HG02870 (cell line): ENCODE measurements around the gene FCHSD1.

Experiments used
- ATAC-seq: cut with Tn5 transposase; IDR thresholded peaks from one replicate; pipeline ENCODE4 v1.9.1; 2021; ENCODE audit warnings: mild to moderate bottlenecking, moderate library complexity; ENCODE audit not compliant: unreplicated experiment

FCHSD1 gene

GRCh38 chr5:141650851-141651727 lies at the start of gene FCHSD1:
FCHSD1 (minus strand) TSS chr5:141651418; CDS start chr5:141651368, 50 bp downstream.
- peak; percentile 96 for ATAC-seq

GRCh38 chr5:141697586-141697985 lies 46.4 kb upstream of the FCHSD1 start:
- no peak for ATAC-seq

GRCh38 chr5:141696431-141696830 lies 45.2 kb upstream of the FCHSD1 start:
- ATAC-seq, result no peak

- ATAC-seq, result no peak
Measured at GRCh38 chr5:141695627-141696215, 44.5 kb upstream of the FCHSD1 start.

- ATAC-seq, result no peak
Measured at GRCh38 chr5:141694479-141694878, 43.3 kb upstream of the FCHSD1 start.

- ATAC-seq, result no peak
Measured at GRCh38 chr5:141692919-141693725, 41.9 kb upstream of the FCHSD1 start.

- no peak for ATAC-seq
Measured at GRCh38 chr5:141692533-141692888, 41.3 kb upstream of the FCHSD1 start.

- peak; percentile 71 for ATAC-seq
Measured at GRCh38 chr5:141691867-141692532, 40.8 kb upstream of the FCHSD1 start.

- ATAC-seq, result no peak
Measured at GRCh38 chr5:141691286-141691866, 40.2 kb upstream of the FCHSD1 start.

GRCh38 chr5:141686648-141687416 lies 35.6 kb upstream of the FCHSD1 start:
- no peak for ATAC-seq

GRCh38 chr5:141685591-141685990 lies 34.4 kb upstream of the FCHSD1 start:
- no peak for ATAC-seq

- no peak for ATAC-seq
Measured at GRCh38 chr5:141683596-141684141, 32.5 kb upstream of the FCHSD1 start.

- ATAC-seq, result no peak
Measured at GRCh38 chr5:141681695-141682641, 30.8 kb upstream of the FCHSD1 start, which contains the start of gene ARAP3. ARAP3 (minus strand) TSS chr5:141682230; CDS start chr5:141680486, 1,744 bp downstream.

- ATAC-seq, result no peak
Measured at GRCh38 chr5:141681295-141681694, 30.1 kb upstream of the FCHSD1 start.

GRCh38 chr5:141680751-141681201 lies 29.6 kb upstream of the FCHSD1 start:
- no peak for ATAC-seq

GRCh38 chr5:141680178-141680577 lies 29.0 kb upstream of the FCHSD1 start:
- no peak for ATAC-seq

- no peak for ATAC-seq
Measured at GRCh38 chr5:141677415-141677814, 26.2 kb upstream of the FCHSD1 start.

- ATAC-seq, result no peak
Measured at GRCh38 chr5:141675672-141676071, 24.5 kb upstream of the FCHSD1 start.
